Neural crest cell (in vitro differentiated cells): ENCODE data around the gene SLC2A10. TPM values are rescaled to one million over a fixed set of nuclear protein-coding genes. Genes with fewer than 3 reads are reported as not detected.

Experiments used
- DNase-seq: peaks from one replicate; pipeline ENCODE4 v3.0.0; 2021; ENCODE audit warnings: low read depth, mixed read lengths, low spot score
- H3K27ac Mint-ChIP-seq: one replicate; pipeline ENCODE4 v1.8.0; 2021; ENCODE audit warnings: mild to moderate bottlenecking, mixed read lengths; ENCODE audit not compliant: unreplicated experiment
- H3K27me3 Mint-ChIP-seq: 2 replicates; pipeline ENCODE4 v1.8.0; 2021; ENCODE audit warnings: low read depth, mild to moderate bottlenecking, mixed read lengths
- H3K36me3 Mint-ChIP-seq: 2 replicates; pipeline ENCODE4 v1.8.0; 2021; ENCODE audit warnings: low read depth, mild to moderate bottlenecking, mixed read lengths
- H3K4me1 Mint-ChIP-seq: 2 replicates; pipeline ENCODE4 v1.8.0; 2021; ENCODE audit warnings: mixed read lengths
- H3K4me3 Mint-ChIP-seq: one replicate; pipeline ENCODE4 v1.8.0; 2021; ENCODE audit warnings: mild to moderate bottlenecking, mixed read lengths
- H3K9me3 Mint-ChIP-seq: 2 replicates; pipeline ENCODE4 v1.8.0; 2021; ENCODE audit warnings: mixed read lengths
- CTCF ChIP-seq: fragments of 200-600 bp; sonication (generic); conservative IDR thresholded peaks from 2 replicates; pipeline ENCODE4 v1.5.0; 2021; ENCODE audit warnings: antibody characterized with exemption, mild to moderate bottlenecking
- total RNA-seq: library from RNA; stranded (reverse); gene quantifications from 2 replicates; pipeline ENCODE4 v1.2.1, GENCODE V29; 2021

Gene SLC2A10
- total RNA-seq, 1 donor from 2014 or later: 12.7 TPM

GRCh38 chr20:46698788-46699187 lies 10.7 kb upstream of the SLC2A10 start:
- H3K4me3 Mint-ChIP-seq: no peak overlapping the region
- peaks cover 10% of the 10 kb centered on the region for H3K9me3 Mint-ChIP-seq
- H3K36me3 Mint-ChIP-seq: no peaks in the 10 kb centered on the region
- H3K4me1 Mint-ChIP-seq: peaks cover 63% of the 10 kb centered on the region
- DNase-seq: no peak
- no peak overlapping the region for H3K27ac Mint-ChIP-seq
- no peaks in the 10 kb centered on the region for H3K27me3 Mint-ChIP-seq
- TF ChIP-seq CTCF: no peak

- peaks cover 7% of the 10 kb centered on the region for H3K9me3 Mint-ChIP-seq
- H3K4me3 Mint-ChIP-seq: peak overlapping the region; percentile 11
- H3K36me3 Mint-ChIP-seq: no peaks in the 10 kb centered on the region
- H3K27me3 Mint-ChIP-seq: no peaks in the 10 kb centered on the region
- no peak overlapping the region for H3K27ac Mint-ChIP-seq
- DNase-seq: no peak
- peak; percentile 76 for TF ChIP-seq CTCF
- H3K4me1 Mint-ChIP-seq: peaks cover 62% of the 10 kb centered on the region
Measured at GRCh38 chr20:46699651-46700359, 9.6 kb upstream of the SLC2A10 start.

- Mint-ChIP-seq H3K9me3 (peaks cover 7% of the 10 kb centered on the region), H3K27ac (no peak overlapping the region)
- DNase-seq: no peak
Measured at GRCh38 chr20:46700481-46700880, 9.0 kb upstream of the SLC2A10 start.

GRCh38 chr20:46701057-46701456 lies 8.4 kb upstream of the SLC2A10 start:
- Mint-ChIP-seq H3K4me1 (peaks cover 60% of the 10 kb centered on the region), H3K4me3 (no peak overlapping the region), H3K9me3 (peaks cover 4% of the 10 kb centered on the region)

More at GRCh38 chr20:46700481-46700880, 9.0 kb upstream of the SLC2A10 start:
- H3K4me3 Mint-ChIP-seq: no peak overlapping the region
- H3K36me3 Mint-ChIP-seq: no peaks in the 10 kb centered on the region
- no peak for TF ChIP-seq CTCF
- no peaks in the 10 kb centered on the region for H3K27me3 Mint-ChIP-seq
- peaks cover 65% of the 10 kb centered on the region for H3K4me1 Mint-ChIP-seq

GRCh38 chr20:46701556-46701955 lies 7.9 kb upstream of the SLC2A10 start:
- Mint-ChIP-seq H3K27ac (no peak overlapping the region), H3K4me1 (peaks cover 55% of the 10 kb centered on the region), H3K27me3 (no peaks in the 10 kb centered on the region), H3K36me3 (peaks cover 2% of the 10 kb centered on the region), H3K4me3 (no peak overlapping the region), H3K9me3 (peaks cover 4% of the 10 kb centered on the region)
- no peak for DNase-seq
- no peak for TF ChIP-seq CTCF

More at GRCh38 chr20:46701057-46701456, 8.4 kb upstream of the SLC2A10 start:
- DNase-seq: no peak
- H3K27me3 Mint-ChIP-seq: no peaks in the 10 kb centered on the region
- no peak for TF ChIP-seq CTCF
- H3K36me3 Mint-ChIP-seq: no peaks in the 10 kb centered on the region
- H3K27ac Mint-ChIP-seq: no peak overlapping the region
